ENCODE data around the gene KCNT2. TPM values are rescaled to one million over a fixed set of nuclear protein-coding genes. Genes with fewer than 3 reads are reported as not detected.

Gene KCNT2
- total RNA-seq, 1 experiment from 2014 or later: not detected

GRCh38 chr1:196557797-196558196 lies 50.4 kb downstream of the KCNT2 start:
- no peak overlapping the region for H3K4me3 ChIP-seq (replicated peaks in 1 of 2; ENCODE audit: low read depth in 1 of 2, low read length in 2 of 2)

GRCh38 chr1:196550731-196551130 lies 57.5 kb downstream of the KCNT2 start:
- no peaks in the 10 kb centered on the region for H3K36me3 ChIP-seq (ENCODE audit: control insufficient read depth in 1 of 2, insufficient read depth in 2 of 2, low read length in 2 of 2)
- H3K9me2 ChIP-seq (ENCODE audit: insufficient read depth): no peaks in the 10 kb centered on the region
- H3K79me2 ChIP-seq (ENCODE audit: insufficient read depth, low read length): no peaks in the 10 kb centered on the region
- no peak for TF ChIP-seq FOSL1 (IDR thresholded peaks at IDR 0.05; ENCODE audit: low read depth)
- TF ChIP-seq REST (IDR thresholded peaks at IDR 0.05; ENCODE audit: low read depth): no peak
- TF ChIP-seq EZH2phosphoT487 (IDR thresholded peaks at IDR 0.05; ENCODE audit: borderline replicate concordance): no peak
- TF ChIP-seq CBX3 (IDR thresholded peaks at IDR 0.05; ENCODE audit: low read depth): no peak
- TF ChIP-seq ZNF274 (IDR thresholded peaks at IDR 0.05; ENCODE audit: low read depth, low read length): no peak
- TF ChIP-seq SP1 (IDR thresholded peaks at IDR 0.05; ENCODE audit: low read depth): no peak
- TF ChIP-seq SIN3A (IDR thresholded peaks at IDR 0.05; ENCODE audit: low read depth): no peak
- BruUV-seq (replicated peaks): no TSS peak
- ATAC-seq (no peak), DNase-seq (ENCODE audit: low read depth, low spot score) (no peak)
- H3K4me3 ChIP-seq (replicated peaks in 1 of 2; ENCODE audit: low read depth in 1 of 2, low read length in 2 of 2): no peak overlapping the region
- CTCF ChIA-PET: no interaction called here
- POLR2A ChIA-PET: no interaction called here
- no peaks in the 10 kb centered on the region for H4K20me1 ChIP-seq (ENCODE audit: insufficient read depth)
- no peak overlapping the region for H3K9ac ChIP-seq (ENCODE audit: low read length)
- intact Hi-C loops (cut with micrococcal nuclease): no loop called here
- RAD21 ChIA-PET (ENCODE audit: low non-redundant PET in 1 of 2, low total read pairs in 2 of 2, uncharacterized antibody in 2 of 2, unreplicated experiment in 2 of 2): no interaction called here
- no peak overlapping the region for H3K27ac ChIP-seq (ENCODE audit: low read depth, low read length)
- H3K9me3 ChIP-seq (ENCODE audit: control insufficient read depth in 1 of 2, insufficient read depth in 1 of 2, low read depth in 1 of 2, low read length in 2 of 2): no peaks in the 10 kb centered on the region
- H2AFZ ChIP-seq (ENCODE audit: low read depth, low read length, poor library complexity, severe bottlenecking): no peak overlapping the region
- no peak overlapping the region for H3K4me2 ChIP-seq (ENCODE audit: low read length)
- no peaks in the 10 kb centered on the region for H3K27me3 ChIP-seq (ENCODE audit: insufficient read depth, low read length)
- H3K4me1 ChIP-seq (ENCODE audit: control insufficient read depth in 1 of 2, insufficient read depth in 2 of 2, low read length in 2 of 2): no peaks in the 10 kb centered on the region

More at GRCh38 chr1:196557797-196558196, 50.4 kb downstream of the KCNT2 start:
- Histone ChIP-seq H3K36me3 (ENCODE audit: control insufficient read depth in 1 of 2, insufficient read depth in 2 of 2, low read length in 2 of 2) (no peaks in the 10 kb centered on the region), H3K27me3 (ENCODE audit: insufficient read depth, low read length) (no peaks in the 10 kb centered on the region), H3K9me3 (ENCODE audit: control insufficient read depth in 1 of 2, insufficient read depth in 1 of 2, low read depth in 1 of 2, low read length in 2 of 2) (no peaks in the 10 kb centered on the region), H3K4me1 (ENCODE audit: control insufficient read depth in 1 of 2, insufficient read depth in 2 of 2, low read length in 2 of 2) (no peaks in the 10 kb centered on the region), H2AFZ (ENCODE audit: low read depth, low read length, poor library complexity, severe bottlenecking) (no peak overlapping the region), H3K79me2 (ENCODE audit: insufficient read depth, low read length) (no peaks in the 10 kb centered on the region), H3K9me2 (ENCODE audit: insufficient read depth) (no peaks in the 10 kb centered on the region), H3K9ac (ENCODE audit: low read length) (no peak overlapping the region), H3K27ac (ENCODE audit: low read depth, low read length) (no peak overlapping the region), H3K4me2 (ENCODE audit: low read length) (no peak overlapping the region), H4K20me1 (ENCODE audit: insufficient read depth) (no peaks in the 10 kb centered on the region)
- intact Hi-C loops (cut with micrococcal nuclease): no loop called here
- ChIA-PET CTCF (no interaction called here), RAD21 (ENCODE audit: low non-redundant PET in 1 of 2, low total read pairs in 2 of 2, uncharacterized antibody in 2 of 2, unreplicated experiment in 2 of 2) (no interaction called here), POLR2A (no interaction called here)
- ATAC-seq (no peak), DNase-seq (ENCODE audit: low read depth, low spot score) (no peak)
- no TSS peak for BruUV-seq (replicated peaks)
- TF ChIP-seq POLR2A (IDR thresholded peaks at IDR 0.05; ENCODE audit: borderline replicate concordance, extremely low read depth, insufficient read depth, insufficient read length) (no peak), CTCF (IDR thresholded peaks at IDR 0.05 in 2 of 3, conservative IDR thresholded peaks at IDR 0.05 in 1 of 3; ENCODE audit: borderline replicate concordance in 1 of 3, insufficient read depth in 1 of 3, low read depth in 2 of 3, low read length in 2 of 3) (no peak)

Measured in HCT116 (cell line).